K562 (cell line): Measurements from ENCODE around the gene FOXO3. TPM values are rescaled to one million over a fixed set of nuclear protein-coding genes. Genes with fewer than 3 reads are reported as not detected.

ENCODE experiments used
- ATAC-seq: fragments of 200-7000 bp; cut with Tn5 transposase; 3 replicates; pipeline ENCODE4 v1.9.1; 2020; ENCODE audit warnings: moderate library complexity
- BruUV-seq: library from RNA; stranded (reverse); fragments of 400-500 nt; replicated peaks from 2 replicates; lab custom pipeline; 2021; lab: Mats Ljungman, UMichigan
- CTCF ChIA-PET: fragments of 300-600 bp; formaldehyde crosslinking; extraction: SDS; loops from one replicate; lab custom pipeline; 2021; ENCODE audit warnings: low intra/inter-chr PET ratio; lab: Yijun Ruan, JAX
- POLR2A ChIA-PET: fragments of 300-600, 350-650 bp; sonication (Branson Sonifier 250); formaldehyde crosslinking; extraction: SDS; loops from one replicate; lab custom pipeline; 2021; ENCODE audit warnings: antibody characterized with exemption, inconsistent platforms; lab: Yijun Ruan, JAX
- DNase-seq, 4 experiments: peaks; one replicate each; pipeline versions ENCODE4 v3.0.0 to v3.0.0-alpha.2; 2011 to 2018; ENCODE audit warnings: low spot score in 3 of 4, mixed read lengths in 3 of 4; ENCODE audit errors: extremely low read depth in 1 of 4
- FAIRE-seq: peaks from 2 replicates; lab custom pipeline; 2011; peaks lifted over from hg19 to GRCh38; lab: Jason Lieb, UNC
- H2AFZ ChIP-seq: 2 replicates; pipeline ENCODE4 v1.6.0; 2011; ENCODE audit warnings: low read depth, low read length, control low read depth, inconsistent platforms
- H3K27ac ChIP-seq: fragments of 200-600 bp; 3 replicates; pipeline ENCODE4 v1.8.0; 2011; ENCODE audit warnings: low read depth, mild to moderate bottlenecking, control low read depth, inconsistent platforms, low read length, moderate library complexity, mixed read lengths; ENCODE audit errors: extremely low read depth
- H3K27me3 ChIP-seq, 2 experiments: fragments of 300-600 bp in 1 of 2; 2 replicates in 1 of 2; 3 replicates in 1 of 2; pipeline versions ENCODE4 v1.6.0 to v1.8.0; 2011; ENCODE audit warnings: inconsistent platforms in 2 of 2, low read length in 2 of 2, mild to moderate bottlenecking in 1 of 2, mixed read lengths in 1 of 2, moderate library complexity in 1 of 2; ENCODE audit not compliant: control insufficient read depth in 2 of 2, insufficient read depth in 2 of 2
- H3K36me3 ChIP-seq: fragments of 300-600 bp; 3 replicates; pipeline ENCODE4 v1.8.0; 2011; ENCODE audit warnings: mild to moderate bottlenecking, low read length, inconsistent platforms; ENCODE audit not compliant: control insufficient read depth, insufficient read depth
- H3K4me1 ChIP-seq, 2 experiments: fragments of 200-600 bp in 1 of 2; replicated peaks in 1 of 2; 2 replicates in 1 of 2; 3 replicates in 1 of 2; pipeline versions ENCODE4 v1.5.1 to v1.8.0; 2011; ENCODE audit warnings: inconsistent platforms in 2 of 2, low read length in 2 of 2, mild to moderate bottlenecking in 1 of 2, mixed read lengths in 1 of 2, moderate library complexity in 1 of 2; ENCODE audit not compliant: control insufficient read depth in 2 of 2, insufficient read depth in 2 of 2
- H3K4me2 ChIP-seq: 2 replicates; pipeline ENCODE4 v1.6.1; 2011; ENCODE audit warnings: low read length, control low read depth, inconsistent platforms, mixed read lengths; ENCODE audit not compliant: insufficient read depth
- H3K4me3 ChIP-seq: fragments of 200-600 bp; sonication (generic), shearing (Covaris generic); 2 replicates; pipeline ENCODE4 v1.5.1; 2016; ENCODE audit warnings: control low read depth, inconsistent platforms
- H3K79me2 ChIP-seq: fragments of 200-600 bp; 3 replicates; pipeline ENCODE4 v1.8.0; 2011; ENCODE audit warnings: low read length, inconsistent platforms; ENCODE audit not compliant: control insufficient read depth, insufficient read depth
- H3K9ac ChIP-seq, 2 experiments: 2 replicates each; pipeline versions ENCODE4 v1.6.0 to v1.6.1; 2011; ENCODE audit warnings: low read depth in 2 of 2, low read length in 2 of 2, control low read depth in 1 of 2, inconsistent platforms in 1 of 2, mild to moderate bottlenecking in 1 of 2, mixed read lengths in 1 of 2; ENCODE audit not compliant: insufficient read depth in 1 of 2
- H3K9me1 ChIP-seq: one replicate; pipeline ENCODE4 v1.6.0; 2011; ENCODE audit warnings: inconsistent platforms, mild to moderate bottlenecking, low read length, moderate library complexity; ENCODE audit not compliant: control insufficient read depth, insufficient read depth
- H3K9me3 ChIP-seq: replicated peaks from 2 replicates; pipeline ENCODE4 v1.5.1; 2011; ENCODE audit warnings: low read depth, low read length, inconsistent platforms; ENCODE audit not compliant: control insufficient read depth, insufficient read depth
- H4K20me1 ChIP-seq: replicated peaks from 2 replicates; pipeline ENCODE4 v1.6.1; 2011; ENCODE audit warnings: low read length, inconsistent platforms, mixed read lengths; ENCODE audit not compliant: control insufficient read depth, insufficient read depth
- BCOR ChIP-seq: fragments of 450-650 bp; IDR thresholded peaks from 2 replicates; pipeline ENCODE4 v1.6.1; 2016
- CBFA2T2 ChIP-seq: fragments of 450-650 bp; conservative IDR thresholded peaks from 2 replicates; pipeline ENCODE4 v1.6.1; 2017; ENCODE audit warnings: mild to moderate bottlenecking
- CREBBP ChIP-seq: IDR thresholded peaks from one replicate; pipeline ENCODE4 v1.6.1; 2012; ENCODE audit warnings: low read depth, mild to moderate bottlenecking, control low read depth, inconsistent platforms, low read length
- ELF1 ChIP-seq: fragments of 200-800 bp; sonication (Bioruptor generic); IDR thresholded peaks from 2 replicates; pipeline ENCODE4 v1.6.1; 2016; ENCODE audit warnings: missing genetic modification characterization, missing compliant biosample characterization
- ELF4 ChIP-seq: fragments of 450-650 bp; formaldehyde crosslinking; IDR thresholded peaks from 2 replicates; pipeline ENCODE4 v1.4.0; 2022; ENCODE audit warnings: missing genetic modification characterization
- ERF ChIP-seq: fragments of 450-650 bp; formaldehyde crosslinking; IDR thresholded peaks from 2 replicates; pipeline ENCODE4 v1.4.0; 2020; ENCODE audit warnings: mild to moderate bottlenecking, mixed read lengths
- KLF6 ChIP-seq: fragments of 250-450 bp; sonication (Bioruptor Pico); IDR thresholded peaks from 2 replicates; pipeline ENCODE4 v1.4.0; 2020; ENCODE audit warnings: mild to moderate bottlenecking, moderate library complexity, borderline replicate concordance
- MEF2A ChIP-seq: IDR thresholded peaks from 2 replicates; pipeline ENCODE4 v1.6.1; 2011; ENCODE audit warnings: low read depth, mild to moderate bottlenecking, low read length, moderate library complexity; ENCODE audit not compliant: control insufficient read depth
- RBM14 ChIP-seq: fragments of 200-400 bp; formaldehyde crosslinking; IDR thresholded peaks from 2 replicates; pipeline ENCODE4 v1.6.1; 2018; ENCODE audit warnings: low read depth, mild to moderate bottlenecking, low read length, moderate library complexity, borderline replicate concordance; ENCODE audit not compliant: insufficient read depth
- SIN3A ChIP-seq, 2 experiments: fragments of 150-350 bp in 1 of 2; IDR thresholded peaks; 2 replicates each; pipeline ENCODE4 v1.6.1; 2011 to 2016; ENCODE audit warnings: borderline replicate concordance in 2 of 2, low read depth in 2 of 2, low read length in 2 of 2, mild to moderate bottlenecking in 2 of 2, moderate library complexity in 2 of 2; ENCODE audit not compliant: control insufficient read depth in 1 of 2
- SLC30A9 ChIP-seq: fragments of 250-450 bp; sonication (Bioruptor Pico); IDR thresholded peaks from 2 replicates; pipeline ENCODE4 v1.8.0; 2022; ENCODE audit warnings: mild to moderate bottlenecking, moderate library complexity
- SMARCB1 ChIP-seq: IDR thresholded peaks from 2 replicates; pipeline ENCODE4 v1.6.1; 2011; ENCODE audit warnings: improper control_type of control experiment, low read depth; ENCODE audit not compliant: insufficient read length
- SPI1 ChIP-seq: IDR thresholded peaks from 2 replicates; pipeline ENCODE4 v1.6.1; 2011; ENCODE audit warnings: low read depth, low read length, control low read depth, borderline replicate concordance
- TEAD1 ChIP-seq, 2 experiments: fragments of 450-650 bp in 1 of 2; sonication (generic) in 1 of 2; formaldehyde crosslinking; IDR thresholded peaks; 2 replicates each; pipeline versions ENCODE4 v1.4.0 to v1.8.0; 2020 to 2022; ENCODE audit warnings: mild to moderate bottlenecking in 2 of 2, missing genetic modification reagents in 1 of 2
- ZBED1 ChIP-seq: IDR thresholded peaks from 2 replicates; pipeline ENCODE4 v1.6.1; 2014
- ZC3H11A ChIP-seq: IDR thresholded peaks from 2 replicates; pipeline ENCODE4 v1.6.1; 2012; ENCODE audit warnings: low read depth, low read length, improper control_type of control experiment
- ZHX1 ChIP-seq: fragments of 150-350 bp; conservative IDR thresholded peaks from 2 replicates; pipeline ENCODE4 v1.6.1; 2014; ENCODE audit warnings: low read length
- ZNF764 ChIP-seq: fragments of 250-450 bp; sonication (Bioruptor Pico); IDR thresholded peaks from 2 replicates; pipeline ENCODE4 v1.4.0; 2020; ENCODE audit warnings: low read depth, mild to moderate bottlenecking, moderate library complexity
- ZNF766 ChIP-seq: fragments of 200-800 bp; sonication (Bioruptor generic); conservative IDR thresholded peaks from 2 replicates; pipeline ENCODE4 v1.6.1; 2016; ENCODE audit warnings: missing genetic modification characterization, missing compliant biosample characterization
- ZSCAN29 ChIP-seq: fragments of 450-650 bp; IDR thresholded peaks from 2 replicates; pipeline ENCODE4 v1.6.1; 2017
- WGBS: fragments of 100-300 bp; shearing (Covaris generic); methylation state at CpG from one replicate; pipeline ENCODE4 v1.1.6; 2016; ENCODE audit warnings: low coverage, mixed read lengths; ENCODE audit not compliant: insufficient coverage; ENCODE audit errors: missing lambda C conversion rate; 5-methylcytosine and 5-hydroxymethylcytosine counted together
- in situ Hi-C: fragments of 300-500 bp; cut with MboI; formaldehyde crosslinking; loops from 4 replicates; pipeline ENCODE4 v1.15.0; 2018; ENCODE audit warnings: inconsistent platforms, mixed read lengths
- intact Hi-C: fragments of 100-400 bp; cut with micrococcal nuclease; formaldehyde crosslinking; loops from 2 replicates; pipeline ENCODE4 v1.14.2; 2022
- polyA plus RNA-seq, 8 experiments: library from polyadenylated mRNA; depleted of rRNA in 4 of 8; stranded (reverse) in 5 of 8; unstranded in 3 of 8; fragments of >200 nt; fragmentation: Nextera tagmentation in 2 of 8; fragmentation: Illumina TruSeq in 1 of 8; extraction: Ambion mirVana in 2 of 8; extraction: Trizol in 1 of 8; gene quantifications; 2 replicates each; pipeline versions ENCODE4 v1.2.1 to v1.2.3, GENCODE V29; 2011 to 2014; ENCODE audit warnings: inconsistent platforms in 1 of 8, missing spikeins in 1 of 8
- total RNA-seq, 7 experiments: library from RNA; depleted of rRNA in 6 of 7; stranded (reverse); fragments of >200 nt in 6 of 7; fragmentation: Illumina TruSeq in 2 of 7; extraction: Trizol in 2 of 7; gene quantifications; 2 replicates each; pipeline versions ENCODE4 v1.2.1 to v1.2.3, GENCODE V29; 2011 to 2021; ENCODE audit warnings: low replicate concordance in 1 of 7
- TF ChIP-seq, protein P1 (sequence below), 2 experiments: fragments of 450-650 bp; IDR thresholded peaks; 2 replicates each; pipeline ENCODE4 v1.6.1; 2016

Gene FOXO3
- total and polyA plus RNA-seq, 9 of the 15 experiments (the other 6 are each of a cell fraction or from before 2014, with no cell fraction given), result 3.0 to 14.6 (median 6.0) TPM

DNA sequence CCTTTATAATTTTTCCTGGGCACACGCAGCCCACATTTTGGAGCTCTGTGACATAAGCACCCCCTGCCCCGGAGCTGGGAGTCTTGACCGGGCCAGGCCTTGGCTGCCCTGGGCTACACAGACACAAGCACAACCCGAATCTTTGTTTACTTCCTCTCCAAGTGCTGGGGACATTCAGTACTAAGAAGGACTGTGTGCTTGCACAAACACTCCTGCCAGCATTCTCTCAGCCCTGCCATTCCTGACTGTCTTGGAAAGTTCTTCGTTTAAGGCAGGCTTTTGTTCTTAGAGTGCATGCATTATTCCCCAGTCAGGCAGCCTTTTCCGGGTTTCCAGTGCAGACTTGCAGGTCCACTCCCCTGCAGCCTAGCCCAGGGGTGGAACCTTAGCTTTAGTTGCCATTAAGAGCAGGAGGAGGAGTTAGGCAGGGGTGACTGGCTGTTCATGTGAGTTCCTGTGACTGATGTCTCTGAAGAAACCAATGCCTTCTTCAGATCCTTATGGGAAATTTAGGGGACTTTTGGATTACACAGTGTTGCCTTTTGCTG, 28.6 kb downstream of the FOXO3 start:
- ATAC-seq (peak; percentile 89), FAIRE-seq (peak; percentile 72), DNase-seq (peak; percentile 33 to 82 (median 52))
- peaks cover 9 to 40% of the 10 kb centered on the region in 2 experiments for H3K4me1 ChIP-seq
- no peaks in the 10 kb centered on the region for H4K20me1 ChIP-seq
- H3K4me3 ChIP-seq, result no peak overlapping the region
- H3K9me1 ChIP-seq, result no peaks in the 10 kb centered on the region
- no peaks in the 10 kb centered on the region for H3K36me3 ChIP-seq
- H3K27me3 ChIP-seq, result no peaks in the 10 kb centered on the region
- WGBS, result 21% methylated on average over 6 of the region's 6 CpGs
- in situ Hi-C loops (no loop called here), intact Hi-C loops (no loop called here)
- no peaks in the 10 kb centered on the region for H3K9me3 ChIP-seq
- BruUV-seq, result no TSS peak
- peaks cover 19% of the 10 kb centered on the region for H3K79me2 ChIP-seq
- ChIA-PET POLR2A (interaction anchor here (0.6 to 3.0 kb wide), 8 partner anchors 8 to 267 kb away, joined by 3 to 10 read pairs (median 4); no protein-coding TSS in a partner anchor), CTCF (no interaction called here)
- H3K9ac ChIP-seq, result peak overlapping the region; percentile 39 to 85
- peak overlapping the region; percentile 67; the same call in 2 of the 3 replicates for H3K27ac ChIP-seq
- H2AFZ ChIP-seq, result peak overlapping the region; percentile 91
- peak overlapping the region; percentile 77 for H3K4me2 ChIP-seq
- TF ChIP-seq ZC3H11A (no peak), MEF2A (no peak), SIN3A (IDR thresholded peaks at IDR 0.05; ENCODE audit: borderline replicate concordance in 2 of 2, control insufficient read depth in 1 of 2, low read depth in 2 of 2, low read length in 2 of 2) (no peak), ERF (CRISPR knock-in tag) (no peak), ELF1 (tag) (peak; percentile 80), CREBBP (no peak), KLF6 (CRISPR knock-in tag) (no peak), ZNF764 (CRISPR knock-in tag) (no peak), CBFA2T2 (no peak), ZHX1 (no peak), SPI1 (no peak), ZSCAN29 (peak; percentile 93), ZBED1 (no peak), ZNF766 (no peak), SMARCB1 (no peak), ELF4 (peak; percentile 67; the same call in 1 of the 2 replicates), SLC30A9 (CRISPR knock-in tag) (no peak), TEAD1 (CRISPR knock-in tag; IDR thresholded peaks at IDR 0.05) (no peak), BCOR (no peak), RBM14 (no peak)
- TF ChIP-seq, protein P1, sequence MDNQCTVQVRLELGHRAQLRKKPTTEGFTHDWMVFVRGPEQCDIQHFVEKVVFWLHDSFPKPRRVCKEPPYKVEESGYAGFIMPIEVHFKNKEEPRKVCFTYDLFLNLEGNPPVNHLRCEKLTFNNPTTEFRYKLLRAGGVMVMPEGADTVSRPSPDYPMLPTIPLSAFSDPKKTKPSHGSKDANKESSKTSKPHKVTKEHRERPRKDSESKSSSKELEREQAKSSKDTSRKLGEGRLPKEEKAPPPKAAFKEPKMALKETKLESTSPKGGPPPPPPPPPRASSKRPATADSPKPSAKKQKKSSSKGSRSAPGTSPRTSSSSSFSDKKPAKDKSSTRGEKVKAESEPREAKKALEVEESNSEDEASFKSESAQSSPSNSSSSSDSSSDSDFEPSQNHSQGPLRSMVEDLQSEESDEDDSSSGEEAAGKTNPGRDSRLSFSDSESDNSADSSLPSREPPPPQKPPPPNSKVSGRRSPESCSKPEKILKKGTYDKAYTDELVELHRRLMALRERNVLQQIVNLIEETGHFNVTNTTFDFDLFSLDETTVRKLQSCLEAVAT (IDR thresholded peaks at IDR 0.05), result no peak
